ENCODE results near the gene SLC11A1. TPM values are rescaled to one million over a fixed set of nuclear protein-coding genes. Genes with fewer than 3 reads are reported as not detected.

SLC11A1 gene
- total RNA-seq, 1 donor from 2014 or later = 36.6 TPM

DNA sequence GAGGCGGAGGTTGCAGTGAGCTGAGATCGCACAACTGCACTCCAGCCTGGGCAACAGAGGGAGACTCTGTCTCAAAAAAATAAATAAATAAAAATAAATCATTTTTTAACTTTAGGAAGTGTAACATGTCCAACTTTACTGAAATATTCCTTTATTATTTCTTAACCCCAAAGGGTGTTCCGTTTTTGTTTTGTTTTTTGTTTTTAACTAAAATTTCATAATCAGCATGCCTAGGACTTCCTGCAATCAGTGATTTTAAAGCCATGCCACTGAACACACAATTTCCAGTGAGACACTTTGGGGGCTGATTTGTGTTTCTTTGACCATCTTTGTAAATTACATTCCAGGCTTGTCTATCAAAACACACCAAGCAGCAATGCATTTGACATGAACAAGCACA is 18.3 kb upstream of the SLC11A1 start:
- intact Hi-C loops (cut with DNase I) = no loop called here
- DNase-seq (ENCODE audit: low spot score) (no peak), ATAC-seq (no peak)

DNA sequence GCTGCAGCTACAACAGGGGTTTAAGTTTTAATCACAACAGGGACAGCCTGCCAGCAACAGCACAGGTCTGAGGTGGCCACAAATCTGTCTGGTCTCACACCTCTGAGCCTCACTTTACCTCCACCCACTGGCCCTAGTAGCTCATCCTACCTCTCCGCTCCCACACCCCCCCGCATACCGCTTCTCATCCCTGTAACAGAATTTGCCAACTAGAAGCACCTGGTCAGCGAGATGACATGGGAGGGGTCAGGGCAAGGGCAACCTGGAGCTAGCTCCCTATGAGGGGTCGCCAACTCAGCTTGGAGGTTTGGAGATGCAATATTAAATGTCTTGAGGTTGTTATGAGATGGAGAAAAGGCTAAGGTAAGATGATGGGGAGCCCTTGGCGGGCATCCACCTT is 17.9 kb upstream of the SLC11A1 start:
- DNase-seq (ENCODE audit: low spot score) (no peak), ATAC-seq (no peak)
- intact Hi-C loops (cut with DNase I) = no loop called here

DNA sequence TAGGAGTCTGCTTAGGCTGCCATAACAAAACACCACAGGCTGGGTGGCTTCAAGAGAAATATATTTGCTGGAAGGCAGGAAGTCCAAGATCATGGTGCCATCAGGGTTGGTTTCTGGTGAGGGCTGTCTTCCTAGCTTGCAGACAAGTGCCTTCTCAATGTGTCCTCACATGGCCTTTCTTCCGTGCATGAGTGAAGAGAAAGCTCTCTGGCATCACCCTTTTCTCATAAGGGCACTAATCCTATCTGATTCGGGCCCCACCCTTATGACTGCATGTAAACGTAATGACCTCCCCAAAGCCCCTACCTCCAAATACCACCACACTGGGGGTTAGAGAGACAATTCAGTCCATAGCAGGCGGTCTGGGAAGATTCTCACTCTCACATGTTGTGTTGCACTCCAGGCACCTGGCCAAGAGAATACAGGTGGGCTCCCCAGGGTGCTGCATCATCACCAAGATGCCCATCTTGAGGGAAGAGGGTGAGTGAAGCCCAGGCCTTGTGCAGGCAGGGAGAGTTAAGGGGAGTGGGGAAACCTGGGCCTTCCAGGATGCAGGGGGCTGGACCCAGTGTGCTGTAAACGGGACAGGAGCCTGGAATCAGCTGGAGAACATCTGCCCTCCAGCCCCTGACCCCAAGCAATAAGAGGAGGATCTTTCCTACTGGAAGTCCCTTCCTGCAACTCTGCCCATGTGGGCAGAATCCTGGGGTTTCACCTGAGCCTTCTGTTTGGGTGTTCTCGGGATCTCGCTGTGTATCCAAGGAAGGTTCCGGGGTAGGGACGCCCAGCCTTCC is 15.3 kb upstream of the SLC11A1 start:
- DNase-seq (ENCODE audit: low spot score) = no peak
- no peak for ATAC-seq
- intact Hi-C loops (cut with DNase I) = no loop called here

DNA sequence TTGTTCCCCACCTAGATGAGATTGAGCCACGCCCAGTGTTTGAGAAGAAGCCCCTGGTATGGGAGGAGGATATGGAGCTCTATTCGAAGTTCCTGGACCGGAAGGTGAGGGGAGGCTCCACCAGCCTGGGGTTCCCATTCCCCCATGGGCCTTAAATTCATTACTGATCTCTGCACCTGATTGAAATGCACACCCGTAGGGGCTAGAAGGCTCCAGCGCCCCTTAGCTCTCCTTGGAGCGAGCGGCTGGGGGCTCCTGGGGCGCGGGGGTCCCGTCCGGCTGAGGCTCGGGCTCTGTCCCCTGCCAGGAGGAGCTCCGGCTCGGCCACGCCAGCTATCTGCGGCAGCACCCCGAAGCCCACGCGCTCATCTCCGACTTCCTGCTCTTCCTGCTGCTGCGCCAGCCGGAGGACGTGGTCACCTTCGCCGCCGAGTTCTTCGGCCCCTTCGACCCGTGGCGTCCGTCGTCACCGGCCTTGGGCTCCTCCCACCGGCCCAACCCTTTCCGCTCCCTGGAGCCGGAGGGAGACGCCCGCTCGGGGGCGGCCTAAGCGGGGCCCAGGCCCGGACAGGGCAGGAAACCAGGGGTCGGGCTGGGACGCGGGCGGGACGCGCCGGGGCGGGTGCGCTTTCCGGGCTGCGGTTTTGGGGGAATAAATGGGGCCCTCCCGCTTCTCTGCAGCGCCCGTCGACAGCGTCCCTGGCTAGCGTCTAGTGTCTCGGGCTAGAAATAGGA is 14.5 kb upstream of the SLC11A1 start:
- peak; percentile 93 for DNase-seq (ENCODE audit: low spot score)
- intact Hi-C loops (cut with DNase I) = no loop called here
- ATAC-seq = peak; percentile 94

DNA sequence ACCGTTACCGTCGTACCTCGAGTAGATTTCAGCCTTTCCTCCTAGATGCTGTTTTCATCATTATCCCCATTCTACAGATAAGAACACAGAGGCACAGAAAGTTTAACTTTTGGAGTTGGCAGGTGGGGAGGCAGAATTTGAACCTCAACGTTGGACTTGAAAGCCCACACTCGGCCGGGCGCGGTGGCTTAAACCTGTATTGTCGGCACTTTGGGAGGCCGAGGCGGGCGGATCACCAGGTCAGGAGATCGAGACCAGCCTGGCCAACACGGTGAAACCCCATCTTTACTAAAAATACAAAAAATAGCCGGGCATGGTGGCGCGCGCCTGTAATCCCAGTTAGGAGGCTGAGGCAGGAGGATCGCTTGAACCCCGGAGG is 13.9 kb upstream of the SLC11A1 start:
- DNase-seq (ENCODE audit: low spot score) (no peak), ATAC-seq (no peak)
- intact Hi-C loops (cut with DNase I) = no loop called here

DNA sequence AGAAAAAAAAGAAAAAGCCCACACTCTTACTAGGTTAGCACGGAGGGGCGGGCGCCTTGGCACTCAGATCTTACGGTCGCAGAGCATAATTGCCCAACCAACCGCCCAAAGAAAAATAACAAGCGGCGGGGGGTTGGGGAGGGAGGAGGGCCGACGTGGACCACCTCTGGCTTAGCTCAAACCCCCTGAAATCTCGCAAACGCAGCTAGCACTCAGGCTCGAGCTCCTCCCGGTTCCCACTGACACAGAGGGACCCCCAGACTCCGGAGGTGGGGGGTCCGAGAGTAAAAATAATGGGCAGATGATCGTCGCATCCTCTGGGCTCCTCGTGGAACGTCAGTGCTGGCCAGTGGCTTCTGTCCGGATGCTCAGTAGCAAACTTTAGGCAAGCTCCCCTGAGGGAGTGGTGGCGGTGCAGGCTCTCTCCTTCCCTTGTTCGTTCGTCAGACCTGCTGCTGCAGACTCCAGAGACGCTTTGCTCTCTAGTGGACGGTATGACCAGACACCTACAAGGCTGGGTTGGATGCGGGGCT is 13.4 kb upstream of the SLC11A1 start:
- intact Hi-C loops (cut with DNase I) = no loop called here
- no peak for DNase-seq (ENCODE audit: low spot score)
- ATAC-seq = peak; percentile 46

DNA sequence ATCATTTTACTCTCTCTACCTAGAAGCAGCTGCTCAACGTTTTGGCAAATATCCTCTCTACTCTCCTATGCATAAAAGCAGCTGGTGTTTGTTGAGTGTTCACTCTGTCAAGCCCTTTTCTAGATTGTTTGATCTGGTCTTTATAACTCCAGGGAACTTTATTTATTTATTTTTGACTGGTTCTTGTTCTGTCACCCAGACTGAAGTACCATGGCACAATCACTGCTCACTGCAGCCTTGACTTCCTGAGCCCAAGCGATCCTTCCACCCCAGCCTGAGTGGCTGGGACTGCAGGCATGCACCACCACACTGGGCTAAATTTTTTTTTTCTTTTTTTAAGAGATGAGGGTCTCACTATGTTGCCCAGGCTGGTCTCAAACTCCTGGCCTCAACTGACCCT is 12.7 kb upstream of the SLC11A1 start:
- DNase-seq (ENCODE audit: low spot score) = no peak
- no peak for ATAC-seq
- intact Hi-C loops (cut with DNase I) = no loop called here

DNA sequence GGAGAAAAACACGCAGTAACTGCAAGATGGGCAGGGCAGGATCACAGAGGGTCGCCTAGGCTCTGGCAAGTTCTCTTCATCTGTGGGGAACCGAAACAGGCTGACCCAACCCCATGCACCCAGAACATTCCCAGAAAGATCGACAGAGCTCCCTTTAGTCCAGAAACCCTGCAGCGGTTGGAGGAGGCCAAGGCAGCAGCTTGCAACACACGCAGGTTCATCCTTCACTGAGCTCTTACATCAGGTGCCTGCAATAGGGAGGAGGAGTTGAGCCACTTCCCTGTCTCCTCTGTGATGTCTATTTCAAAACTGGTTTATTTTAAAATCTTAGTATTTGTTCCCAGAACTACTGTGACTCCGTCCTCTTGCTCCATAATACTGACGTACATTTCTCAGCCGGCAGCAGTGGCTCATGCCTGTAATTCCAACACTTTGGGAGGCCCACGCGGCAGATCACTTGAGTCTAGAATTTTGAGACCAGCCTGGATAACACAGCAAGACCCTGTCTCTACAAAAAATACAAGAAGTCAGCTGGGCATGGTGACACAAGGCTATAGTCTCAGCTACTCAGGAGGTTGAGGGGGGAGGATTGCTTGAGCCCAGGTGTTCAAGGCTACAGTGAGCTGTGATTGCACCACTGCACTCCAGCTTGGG is 11.5 kb upstream of the SLC11A1 start:
- peak; percentile 48 for ATAC-seq
- DNase-seq (ENCODE audit: low spot score) = no peak
- intact Hi-C loops (cut with DNase I) = no loop called here

DNA sequence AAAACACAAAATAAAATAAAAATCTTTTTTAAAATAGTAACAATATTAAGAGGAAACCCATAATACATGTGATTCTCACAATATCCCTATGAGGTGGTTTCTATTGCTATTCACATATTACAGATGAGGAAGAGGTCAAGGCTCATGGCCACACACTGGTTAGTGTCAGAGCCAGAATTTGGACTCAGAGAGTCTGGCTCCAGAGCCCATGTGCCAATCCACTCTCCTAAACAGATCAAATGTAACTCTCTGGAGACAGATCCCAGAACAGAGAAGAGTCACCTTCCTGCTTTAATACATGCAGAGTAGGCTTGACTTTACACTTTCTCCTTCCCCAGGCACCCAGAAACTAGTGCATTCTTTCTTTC is 10.1 kb upstream of the SLC11A1 start:
- intact Hi-C loops (cut with DNase I) = no loop called here

DNA sequence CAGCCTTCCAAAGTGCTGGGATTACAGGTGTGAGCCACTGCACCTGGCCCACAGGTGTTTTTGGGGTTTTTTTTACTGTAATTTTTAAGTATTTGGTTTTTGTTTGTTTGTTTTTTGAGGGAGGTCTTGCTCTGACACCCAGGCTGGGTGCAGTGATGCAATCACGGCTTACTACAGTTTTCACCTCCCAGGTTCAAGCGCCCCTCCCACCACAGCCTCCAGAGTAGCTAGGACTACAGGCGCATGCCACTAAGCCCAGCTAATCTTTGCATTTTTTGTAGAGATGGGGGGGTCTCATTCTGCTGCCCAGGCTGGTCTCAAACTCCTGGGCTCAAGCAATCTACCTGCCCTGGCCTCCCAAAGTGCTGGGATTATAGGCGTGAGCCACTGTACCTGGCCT is 7.3 kb upstream of the SLC11A1 start:
- ATAC-seq (no peak), DNase-seq (ENCODE audit: low spot score) (no peak)
- intact Hi-C loops (cut with DNase I) = no loop called here

More for the DNA sequence above, 10.1 kb upstream of the SLC11A1 start:
- ATAC-seq (no peak), DNase-seq (ENCODE audit: low spot score) (no peak)

DNA sequence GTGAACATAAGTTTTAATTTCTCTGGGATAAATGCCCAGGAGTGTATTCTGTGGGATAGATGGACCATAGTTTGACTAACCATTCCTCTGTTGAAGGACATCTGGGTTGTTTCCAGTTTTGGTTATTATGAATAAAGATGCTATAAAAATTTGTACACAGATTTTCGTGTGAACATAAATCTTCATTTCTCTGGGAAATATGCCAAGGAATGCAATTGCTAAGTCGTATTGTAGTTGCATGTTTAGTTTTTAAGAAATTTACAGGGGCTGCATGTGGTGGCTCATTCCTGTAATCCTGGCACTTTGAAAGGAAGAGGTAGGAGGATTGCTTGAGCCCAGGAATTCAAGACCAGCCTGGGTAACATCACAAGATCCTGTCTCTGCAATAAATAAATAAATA is 6.9 kb upstream of the SLC11A1 start:
- intact Hi-C loops (cut with DNase I) = no loop called here
- ATAC-seq (no peak), DNase-seq (ENCODE audit: low spot score) (no peak)

DNA sequence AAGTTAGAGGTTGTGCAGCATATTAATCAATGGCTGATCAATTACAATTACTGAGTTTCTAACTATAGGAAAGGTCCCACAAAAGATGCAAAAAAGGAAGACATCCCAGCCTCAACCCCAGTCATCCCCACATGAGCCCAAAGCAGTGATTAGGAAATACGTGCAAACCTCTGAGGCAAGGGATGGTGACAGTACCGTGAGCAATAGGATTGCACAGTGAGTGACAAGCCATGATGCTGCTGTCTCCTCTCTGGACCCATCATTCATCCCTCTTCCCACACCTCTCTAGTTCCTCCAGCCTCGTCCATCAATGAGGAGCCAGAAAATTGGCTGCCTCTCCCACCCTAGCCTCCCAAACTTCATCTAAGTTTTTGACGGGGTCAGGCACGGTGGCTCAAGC is 4.0 kb upstream of the SLC11A1 start:
- DNase-seq (ENCODE audit: low spot score) (no peak), ATAC-seq (no peak)
- intact Hi-C loops (cut with DNase I) = no loop called here

DNA sequence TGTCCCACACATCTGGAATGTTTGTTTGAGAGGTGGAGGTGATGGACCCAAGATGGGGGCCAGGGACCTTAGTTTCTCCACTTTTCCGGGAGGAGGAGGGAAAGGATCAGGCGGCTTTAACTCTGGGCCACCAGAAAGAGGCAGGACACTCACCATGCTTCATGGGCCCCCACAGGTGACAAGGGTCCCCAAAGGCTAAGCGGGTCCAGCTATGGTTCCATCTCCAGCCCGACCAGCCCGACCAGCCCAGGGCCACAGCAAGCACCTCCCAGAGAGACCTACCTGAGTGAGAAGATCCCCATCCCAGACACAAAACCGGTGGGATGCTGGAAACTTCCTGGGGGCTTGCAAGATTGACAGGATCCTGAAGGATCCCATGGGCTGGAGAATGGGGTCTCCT is 712 bp downstream of the SLC11A1 start:
- DNase-seq (ENCODE audit: low spot score) (no peak), ATAC-seq (no peak)
- intact Hi-C loops (cut with DNase I) = no loop called here

DNA sequence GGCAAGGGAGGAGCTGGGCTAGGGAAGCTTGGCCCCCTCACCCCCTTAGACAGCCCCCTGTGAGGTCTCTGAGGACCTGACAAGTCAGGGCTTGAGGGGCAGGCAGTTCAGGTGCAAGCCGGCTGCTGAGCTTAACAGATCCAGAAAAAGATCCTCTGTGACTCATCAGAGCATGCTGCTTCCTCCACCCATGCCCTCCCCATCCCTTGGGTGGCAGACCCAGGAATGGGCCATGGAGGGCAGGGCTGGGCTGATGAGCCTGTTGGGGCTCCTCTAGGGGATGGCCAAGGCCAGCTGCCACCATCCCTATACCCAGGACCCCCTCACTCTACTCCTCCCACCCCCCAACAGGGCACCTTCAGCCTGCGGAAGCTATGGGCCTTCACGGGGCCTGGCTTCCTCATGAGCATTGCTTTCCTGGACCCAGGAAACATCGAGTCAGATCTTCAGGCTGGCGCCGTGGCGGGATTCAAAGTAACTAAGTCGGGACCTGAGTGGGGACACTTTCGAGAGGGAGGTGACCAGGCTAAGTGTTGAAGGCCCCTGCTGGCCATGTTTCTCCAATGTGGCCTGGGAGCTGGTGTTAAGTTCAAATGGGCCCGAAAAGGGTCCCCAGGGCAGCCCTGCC is 1.9 kb downstream of the SLC11A1 start:
- DNase-seq (ENCODE audit: low spot score) = no peak
- intact Hi-C loops (cut with DNase I) = no loop called here
- no peak for ATAC-seq

DNA sequence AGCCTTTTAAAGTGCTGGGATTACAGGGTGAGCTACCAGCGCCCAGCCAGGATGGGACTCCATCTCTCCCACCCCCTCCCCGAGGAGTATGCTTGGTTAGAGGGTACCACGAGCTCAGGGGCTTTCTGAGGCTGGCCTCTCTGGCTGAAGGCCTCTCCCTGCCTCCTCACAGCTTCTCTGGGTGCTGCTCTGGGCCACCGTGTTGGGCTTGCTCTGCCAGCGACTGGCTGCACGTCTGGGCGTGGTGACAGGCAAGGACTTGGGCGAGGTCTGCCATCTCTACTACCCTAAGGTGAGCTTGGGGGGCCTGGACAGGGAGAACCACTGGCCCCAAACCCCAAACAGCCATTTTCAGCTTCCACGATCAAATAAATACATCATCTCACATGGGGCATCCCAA is 2.9 kb downstream of the SLC11A1 start:
- ATAC-seq (no peak), DNase-seq (ENCODE audit: low spot score) (no peak)
- intact Hi-C loops (cut with DNase I) = no loop called here

DNA sequence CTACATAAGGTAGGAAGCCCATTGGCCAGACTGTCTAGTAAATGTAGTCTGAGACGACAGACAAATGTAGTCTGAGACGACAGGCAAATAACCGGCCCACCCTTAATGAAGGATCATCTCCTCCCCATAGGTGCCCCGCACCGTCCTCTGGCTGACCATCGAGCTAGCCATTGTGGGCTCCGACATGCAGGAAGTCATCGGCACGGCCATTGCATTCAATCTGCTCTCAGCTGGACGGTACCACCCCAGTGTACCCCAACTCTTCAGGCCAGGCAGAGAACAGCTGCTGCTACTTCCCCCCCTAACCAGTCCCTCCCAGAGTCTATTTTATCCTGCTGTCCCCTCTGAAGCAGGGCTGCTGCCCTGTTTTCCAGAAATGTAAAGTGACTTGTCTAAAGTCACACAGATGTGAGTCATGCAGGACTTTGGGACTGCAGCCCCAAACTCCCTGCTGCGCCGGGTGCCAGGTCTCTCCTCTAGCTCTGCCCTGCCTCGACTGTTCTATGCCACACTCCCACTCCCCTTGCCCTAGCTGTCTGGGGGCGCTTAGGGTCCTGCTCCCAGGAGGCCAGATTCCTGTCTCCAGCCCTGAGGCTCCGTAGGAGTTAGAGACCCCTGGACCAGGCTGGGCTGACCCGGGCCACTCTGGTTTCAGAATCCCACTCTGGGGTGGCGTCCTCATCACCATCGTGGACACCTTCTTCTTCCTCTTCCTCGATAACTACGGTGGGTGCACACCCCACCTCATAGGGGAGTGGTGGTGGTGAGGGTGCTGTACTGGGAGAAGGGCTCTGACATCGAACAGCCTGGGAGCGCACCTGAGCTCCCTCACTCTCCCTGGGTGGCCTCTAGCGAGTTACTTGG is 4.7 kb downstream of the SLC11A1 start:
- DNase-seq (ENCODE audit: low spot score) (no peak), ATAC-seq (peak; percentile 1)
- intact Hi-C loops (cut with DNase I) = no loop called here

DNA sequence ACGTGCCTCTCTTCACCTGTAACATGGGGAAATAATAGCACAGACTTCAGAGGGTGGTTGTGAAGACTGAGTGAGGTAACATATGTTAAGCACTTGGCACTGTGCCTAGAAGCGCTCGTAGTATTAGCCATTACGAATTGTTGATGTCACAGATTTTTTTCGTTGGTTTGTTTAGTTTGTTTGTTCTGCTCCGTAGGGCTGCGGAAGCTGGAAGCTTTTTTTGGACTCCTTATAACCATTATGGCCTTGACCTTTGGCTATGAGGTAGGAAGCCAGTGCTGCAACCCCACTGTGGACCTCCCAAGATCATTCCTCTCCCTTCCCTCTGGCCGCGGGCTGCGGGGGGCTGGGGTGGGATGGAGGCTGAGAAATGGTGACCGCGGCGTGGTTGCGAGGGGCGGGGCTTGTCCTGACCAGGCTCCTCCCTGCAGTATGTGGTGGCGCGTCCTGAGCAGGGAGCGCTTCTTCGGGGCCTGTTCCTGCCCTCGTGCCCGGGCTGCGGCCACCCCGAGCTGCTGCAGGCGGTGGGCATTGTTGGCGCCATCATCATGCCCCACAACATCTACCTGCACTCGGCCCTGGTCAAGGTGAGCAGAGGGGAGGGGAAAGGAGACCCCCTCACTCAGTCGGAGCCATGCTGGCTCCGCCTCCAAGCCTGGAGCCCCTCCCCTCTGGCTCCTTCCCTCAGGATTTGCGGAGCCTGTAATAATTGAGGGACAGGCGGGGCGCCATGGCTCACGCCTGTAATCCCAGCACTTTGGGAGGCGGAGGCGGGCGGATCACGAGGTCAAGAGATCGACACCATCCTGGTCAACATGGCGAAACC is 5.5 kb downstream of the SLC11A1 start:
- intact Hi-C loops (cut with DNase I) = no loop called here
- DNase-seq (ENCODE audit: low spot score) (peak; percentile 86), ATAC-seq (peak; percentile 91)
